Fibroblast of the aortic adventitia (primary cell): Measurements from ENCODE around the gene SEMA3C. TPM values are rescaled to one million over a fixed set of nuclear protein-coding genes. Genes with fewer than 3 reads are reported as not detected.

Experiments used
- DNase-seq: peaks from one replicate; pipeline ENCODE4 v3.0.0-alpha.2; 2010; ENCODE audit warnings: low read depth
- H3K4me3 ChIP-seq: 2 replicates; pipeline ENCODE4 v1.5.1; 2011; ENCODE audit warnings: low read depth, mild to moderate bottlenecking, control low read depth, low read length, moderate library complexity
- total RNA-seq: library from RNA; depleted of rRNA; stranded (reverse); fragments of >200 nt; gene quantifications from 2 replicates; pipeline ENCODE4 v1.2.3, GENCODE V29; 2012; ENCODE audit warnings: low replicate concordance
- TF ChIP-seq, protein P1 (sequence below): IDR thresholded peaks from 2 replicates; pipeline ENCODE4 v1.5.1; 2011; ENCODE audit warnings: mild to moderate bottlenecking, low read length, control low read depth, inconsistent platforms; ENCODE audit not compliant: insufficient read depth

The SEMA3C gene
- total RNA-seq, 1 donor = 208 TPM

GRCh38 chr7:80847027-80847426, 71.8 kb downstream of the SEMA3C start:
- DNase-seq = no peak
- TF ChIP-seq, protein P1, sequence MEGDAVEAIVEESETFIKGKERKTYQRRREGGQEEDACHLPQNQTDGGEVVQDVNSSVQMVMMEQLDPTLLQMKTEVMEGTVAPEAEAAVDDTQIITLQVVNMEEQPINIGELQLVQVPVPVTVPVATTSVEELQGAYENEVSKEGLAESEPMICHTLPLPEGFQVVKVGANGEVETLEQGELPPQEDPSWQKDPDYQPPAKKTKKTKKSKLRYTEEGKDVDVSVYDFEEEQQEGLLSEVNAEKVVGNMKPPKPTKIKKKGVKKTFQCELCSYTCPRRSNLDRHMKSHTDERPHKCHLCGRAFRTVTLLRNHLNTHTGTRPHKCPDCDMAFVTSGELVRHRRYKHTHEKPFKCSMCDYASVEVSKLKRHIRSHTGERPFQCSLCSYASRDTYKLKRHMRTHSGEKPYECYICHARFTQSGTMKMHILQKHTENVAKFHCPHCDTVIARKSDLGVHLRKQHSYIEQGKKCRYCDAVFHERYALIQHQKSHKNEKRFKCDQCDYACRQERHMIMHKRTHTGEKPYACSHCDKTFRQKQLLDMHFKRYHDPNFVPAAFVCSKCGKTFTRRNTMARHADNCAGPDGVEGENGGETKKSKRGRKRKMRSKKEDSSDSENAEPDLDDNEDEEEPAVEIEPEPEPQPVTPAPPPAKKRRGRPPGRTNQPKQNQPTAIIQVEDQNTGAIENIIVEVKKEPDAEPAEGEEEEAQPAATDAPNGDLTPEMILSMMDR = no peak
- H3K4me3 ChIP-seq = no peak overlapping the region

DNA sequence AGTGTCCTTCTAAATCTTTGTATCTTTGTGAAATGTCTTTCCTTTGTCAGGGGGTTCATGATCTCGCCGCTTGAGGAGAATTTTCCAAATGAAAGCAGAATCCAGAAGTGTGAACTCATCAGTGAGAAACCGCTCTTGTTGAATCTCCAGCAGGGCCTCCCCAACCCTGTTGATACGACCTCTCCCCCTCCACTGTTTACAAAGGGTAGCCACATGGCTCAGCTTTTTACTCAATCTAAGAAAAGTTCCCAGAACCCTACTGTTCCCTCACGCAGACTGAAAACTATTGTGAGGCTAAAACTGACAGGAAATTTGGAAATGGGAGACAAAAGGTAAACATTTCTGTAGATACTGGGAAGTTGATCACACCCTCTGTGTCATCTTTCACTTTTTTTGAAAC, 73.9 kb downstream of the SEMA3C start:
- no peak overlapping the region for H3K4me3 ChIP-seq
- DNase-seq = no peak
- TF ChIP-seq, protein P1 = no peak

DNA sequence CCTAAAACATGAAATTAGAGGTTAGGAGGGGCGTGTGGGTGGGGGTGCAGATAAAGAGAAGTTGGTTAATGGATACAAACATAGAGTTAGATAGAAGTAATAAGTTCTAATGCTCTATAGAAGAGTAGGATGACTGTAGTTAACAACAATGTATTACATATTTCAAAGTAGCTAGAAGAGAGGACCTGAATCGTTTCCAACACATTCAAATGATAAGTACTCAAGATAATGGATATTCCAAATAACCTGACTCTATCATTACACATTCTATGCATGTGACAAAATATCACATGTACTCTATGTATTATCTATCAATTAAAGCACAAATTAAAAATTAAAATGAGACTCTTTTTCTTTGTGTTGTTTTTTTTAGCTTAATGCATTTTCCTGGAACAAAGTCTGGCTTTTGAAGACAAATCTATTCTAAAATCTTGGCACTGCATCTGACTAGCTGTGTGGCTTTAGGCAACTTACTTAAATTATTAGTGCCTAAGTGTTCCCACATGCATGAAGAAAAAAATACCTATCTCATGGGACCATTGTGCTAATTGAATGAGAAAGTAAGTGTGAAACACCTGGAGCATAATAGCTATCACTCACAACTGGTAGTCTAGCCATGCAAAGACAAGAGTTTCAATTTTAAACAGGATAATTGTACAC, 75.7 kb downstream of the SEMA3C start:
- H3K4me3 ChIP-seq = no peak overlapping the region
- peak; percentile 57 for DNase-seq
- TF ChIP-seq, protein P1 = no peak

DNA sequence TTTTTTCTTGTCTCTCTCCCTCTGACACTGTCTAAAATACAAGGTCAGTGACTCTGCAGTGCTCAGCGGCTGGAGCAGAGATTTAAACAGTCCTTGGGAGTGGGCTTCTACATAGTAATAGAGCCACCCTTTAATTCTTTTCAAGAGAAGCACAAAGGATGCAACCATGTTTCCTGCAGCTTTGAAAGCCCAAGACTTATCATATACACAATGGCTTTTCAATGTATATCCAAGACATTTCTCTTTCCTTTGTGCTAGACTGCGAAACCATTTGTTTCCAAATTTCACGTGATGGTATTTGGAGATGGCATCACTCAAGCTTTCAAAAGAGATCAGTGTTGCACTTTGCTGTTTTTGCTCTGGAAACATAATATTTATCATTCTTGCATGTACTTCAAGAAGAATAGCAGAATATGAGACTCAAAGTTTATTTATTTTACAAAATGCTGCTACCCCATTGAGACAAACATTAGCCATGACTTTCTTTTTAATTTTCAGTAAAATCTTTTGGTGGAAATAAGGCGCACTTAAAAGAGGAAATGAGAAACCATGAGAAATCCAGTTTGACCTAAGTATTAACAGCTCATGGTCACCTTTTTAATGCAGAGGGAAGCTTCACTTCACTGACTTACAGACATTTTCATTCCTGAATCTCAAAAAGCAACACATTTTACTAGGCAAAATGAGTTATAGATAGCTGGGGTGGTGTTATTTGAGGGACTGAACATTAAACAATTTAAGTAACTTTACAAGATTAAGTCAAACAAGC, 76.6 kb downstream of the SEMA3C start:
- no peak for DNase-seq
- TF ChIP-seq, protein P1 = no peak
- no peak overlapping the region for H3K4me3 ChIP-seq

- DNase-seq = no peak
- no peak overlapping the region for H3K4me3 ChIP-seq
- TF ChIP-seq, protein P1 = no peak
Measured at GRCh38 chr7:80841423-80841955, 77.4 kb downstream of the SEMA3C start.

- no peak for DNase-seq
- H3K4me3 ChIP-seq = no peak overlapping the region
- TF ChIP-seq, protein P1 = no peak
Measured at GRCh38 chr7:80840681-80841080, 78.2 kb downstream of the SEMA3C start.
